ENCODE data around the gene MARK4.
A peak's percentile ranks its signal among the peaks of the same experiment; 100 is the strongest.

The MARK4 gene

DNA sequence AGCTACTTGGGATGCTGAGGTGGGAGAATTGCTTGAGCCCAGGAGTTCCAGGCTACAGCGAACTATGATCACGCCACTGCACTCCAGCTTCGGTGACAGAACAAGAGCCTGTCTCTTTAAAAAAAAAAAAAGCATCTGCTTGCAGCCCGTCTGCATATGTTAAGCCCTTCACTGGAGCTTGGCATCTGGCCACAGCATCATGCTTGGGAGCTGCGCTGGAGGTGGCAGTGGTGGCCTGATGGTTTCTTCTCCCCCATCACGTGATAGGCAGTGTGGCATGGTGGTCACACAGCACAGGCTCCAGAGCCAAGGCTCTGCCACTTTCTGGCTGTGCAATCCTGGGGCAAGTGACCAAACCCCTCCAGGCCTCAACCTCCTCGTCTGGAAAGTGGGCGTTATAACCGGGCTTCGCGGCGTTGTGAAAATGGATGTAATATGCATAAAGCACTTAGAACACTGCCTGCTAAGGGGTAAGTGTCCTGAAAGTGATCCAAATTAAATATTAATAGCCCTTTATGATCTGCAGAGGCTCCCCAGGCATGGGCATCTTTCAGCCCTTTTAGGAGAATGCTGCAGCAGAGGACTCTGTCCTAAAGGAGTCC is 24.4 kb downstream of the MARK4 start:
- no peak for DNase-seq

GRCh38 chr19:45276284-45276687 is 25.2 kb downstream of the MARK4 start:
- DNase-seq: no peak

GRCh38 chr19:45278087-45278486 is 27.0 kb downstream of the MARK4 start:
- DNase-seq: no peak

- DNase-seq: no peak
These were observed 28.6 kb downstream of the MARK4 start for GRCh38 chr19:45279587-45280192.

DNA sequence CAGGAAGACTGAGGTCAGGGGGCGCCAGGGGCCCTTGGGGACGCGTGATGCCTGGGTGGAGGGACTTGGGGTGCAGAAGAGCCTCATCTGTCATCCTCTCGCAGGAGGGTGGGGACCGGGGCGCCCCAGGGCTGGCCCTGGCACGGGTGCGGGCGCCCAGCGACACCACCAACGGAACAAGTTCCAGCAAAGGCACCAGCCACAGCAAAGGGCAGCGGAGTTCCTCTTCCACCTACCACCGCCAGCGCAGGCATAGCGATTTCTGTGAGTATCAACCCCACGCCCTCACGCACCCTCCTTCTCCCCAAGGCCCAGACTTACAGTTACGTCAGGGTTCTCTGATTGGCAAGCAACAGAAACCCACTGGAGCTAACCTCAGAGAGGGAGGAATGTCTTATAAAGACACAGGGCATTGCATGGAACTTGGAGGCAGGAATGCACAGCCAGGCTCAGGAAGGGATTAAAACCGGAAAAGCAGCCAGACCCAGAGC is 29.4 kb downstream of the MARK4 start:
- no peak for DNase-seq

DNA sequence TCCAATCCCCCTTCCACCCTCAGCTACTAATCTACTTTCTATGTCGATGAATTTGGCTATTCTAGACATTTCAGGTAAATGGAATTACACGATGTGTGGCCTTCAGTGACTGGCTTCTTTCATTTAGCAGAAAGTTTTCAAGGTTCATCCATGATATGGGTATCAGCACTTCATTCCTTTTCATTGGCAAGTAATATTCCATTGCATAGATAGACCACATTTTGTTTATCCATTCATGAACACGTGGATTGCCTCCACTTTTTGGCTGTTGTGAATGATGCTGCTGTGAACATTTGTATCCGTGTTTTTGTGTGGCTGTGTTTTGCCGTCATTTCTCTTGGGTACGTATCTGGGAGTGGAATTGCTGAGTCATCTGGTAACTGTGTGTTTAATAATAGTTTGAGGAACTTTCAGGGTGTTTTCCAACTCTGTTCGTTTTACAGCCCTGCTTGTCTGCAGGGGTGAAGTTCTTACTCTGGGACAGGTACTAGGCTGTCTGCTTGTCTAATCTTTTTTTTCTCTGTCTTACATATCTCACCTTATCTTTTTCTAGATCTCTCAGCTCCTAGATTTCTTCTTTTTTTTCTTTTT is 32.5 kb downstream of the MARK4 start:
- DNase-seq: no peak

- DNase-seq: no peak
These were observed 39.4 kb downstream of the MARK4 start for GRCh38 chr19:45290381-45290931.

DNA sequence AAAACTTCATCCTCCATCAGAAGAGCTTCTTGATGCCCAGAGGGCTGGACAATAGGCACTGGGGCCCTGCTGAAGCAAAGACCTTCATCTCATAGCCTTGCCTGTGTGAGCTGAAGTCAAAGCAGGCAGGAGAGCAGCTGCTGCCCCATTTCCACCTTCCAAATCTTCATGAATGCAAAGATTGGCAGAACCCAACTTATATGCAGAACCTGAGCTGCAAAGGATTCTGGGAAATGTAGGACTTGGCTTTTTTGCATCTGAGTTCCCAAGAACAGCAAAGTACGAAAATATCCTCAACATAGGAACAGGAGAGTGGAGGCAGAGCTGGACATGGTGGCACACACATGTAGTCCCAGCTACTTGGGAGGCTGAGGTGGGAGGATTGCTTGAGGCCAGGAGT is 40.8 kb downstream of the MARK4 start:
- no peak for DNase-seq

- DNase-seq: peak; percentile 60
These were observed 42.6 kb downstream of the MARK4 start for GRCh38 chr19:45293682-45294081.

DNA sequence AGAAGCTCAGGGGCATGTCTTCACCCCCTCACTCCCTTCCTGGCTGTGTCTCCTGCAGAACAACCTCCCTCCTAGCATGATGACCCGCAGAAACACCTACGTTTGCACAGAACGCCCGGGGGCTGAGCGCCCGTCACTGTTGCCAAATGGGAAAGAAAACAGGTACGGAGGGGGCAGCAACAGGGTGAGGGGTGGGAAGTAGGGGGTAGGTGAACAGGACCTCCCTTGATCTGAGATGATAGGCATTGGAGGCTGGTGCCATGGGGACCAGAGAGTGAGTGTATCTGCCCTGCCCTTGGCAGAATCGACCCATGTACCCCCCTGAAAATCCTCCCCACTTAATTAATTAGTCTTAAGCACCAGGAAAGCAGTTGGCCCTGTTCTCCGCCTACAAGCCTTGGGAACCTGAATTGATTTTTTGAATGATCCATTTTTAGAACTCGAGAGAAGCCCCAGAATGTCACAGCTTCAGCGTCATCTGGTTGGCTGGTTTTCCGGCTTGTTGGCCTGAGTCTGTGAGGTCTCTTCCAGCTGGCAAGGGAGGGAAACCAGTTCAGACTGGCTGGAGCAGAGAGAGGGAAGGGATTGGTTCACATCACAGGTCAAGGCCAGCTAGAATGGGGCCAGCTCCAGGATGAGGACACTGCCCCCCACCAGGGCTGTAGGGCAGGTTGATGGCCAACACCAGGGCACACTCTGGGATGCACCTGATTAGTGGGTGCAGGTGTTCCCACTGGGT is 43.4 kb downstream of the MARK4 start:
- no peak for DNase-seq

DNA sequence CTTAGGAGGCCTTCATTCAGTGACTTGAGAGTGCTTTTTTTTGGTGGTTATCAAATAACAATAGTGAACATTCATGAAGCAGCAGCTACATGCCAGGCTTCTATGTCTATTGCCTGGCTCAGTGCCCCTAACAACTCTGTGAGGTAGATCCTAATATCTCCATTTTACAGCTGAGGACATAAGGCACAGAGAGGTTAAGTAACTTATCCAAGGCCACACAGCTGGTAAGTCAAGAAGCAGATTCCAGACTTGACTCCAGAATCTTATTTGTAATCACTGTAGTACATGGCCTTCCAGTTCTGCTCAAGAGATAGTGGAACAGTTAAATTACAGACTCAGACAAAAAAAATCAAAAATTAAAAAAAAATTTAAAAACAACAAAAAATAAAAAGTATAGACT is 44.8 kb downstream of the MARK4 start:
- no peak for DNase-seq

DNA sequence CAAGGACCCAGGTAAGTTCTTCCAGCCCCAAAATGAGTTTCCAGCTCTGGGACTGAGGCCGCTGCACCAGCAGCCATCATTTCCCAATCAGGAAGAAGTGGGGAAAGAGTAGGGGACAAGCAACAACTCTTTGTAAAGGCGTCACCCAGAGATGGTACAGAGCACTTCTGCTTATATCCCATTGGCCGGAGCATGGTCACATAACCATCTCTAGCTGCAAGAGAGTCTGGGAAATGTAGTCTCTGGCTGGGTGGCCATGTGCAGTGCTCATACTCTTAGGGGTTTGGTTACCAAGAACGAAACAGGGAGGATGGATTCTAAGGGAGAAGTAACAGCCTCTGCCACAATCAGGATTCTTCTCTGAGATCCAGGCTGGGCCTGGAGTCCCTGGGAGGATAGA is 45.3 kb downstream of the MARK4 start:
- DNase-seq: no peak

DNA sequence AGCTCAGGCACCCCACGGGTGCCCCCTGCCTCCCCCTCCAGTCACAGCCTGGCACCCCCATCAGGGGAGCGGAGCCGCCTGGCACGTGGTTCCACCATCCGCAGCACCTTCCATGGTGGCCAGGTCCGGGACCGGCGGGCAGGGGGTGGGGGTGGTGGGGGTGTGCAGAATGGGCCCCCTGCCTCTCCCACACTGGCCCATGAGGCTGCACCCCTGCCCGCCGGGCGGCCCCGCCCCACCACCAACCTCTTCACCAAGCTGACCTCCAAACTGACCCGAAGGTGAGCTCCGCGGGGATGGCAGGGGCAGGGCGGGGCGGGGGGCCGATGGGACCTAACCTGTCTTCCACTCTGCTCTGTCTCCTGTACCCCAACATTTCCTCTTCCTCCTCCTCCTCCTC is 46.6 kb downstream of the MARK4 start:
- DNase-seq: no peak

GRCh38 chr19:45298264-45298663 is 47.2 kb downstream of the MARK4 start:
- DNase-seq: no peak

DNA sequence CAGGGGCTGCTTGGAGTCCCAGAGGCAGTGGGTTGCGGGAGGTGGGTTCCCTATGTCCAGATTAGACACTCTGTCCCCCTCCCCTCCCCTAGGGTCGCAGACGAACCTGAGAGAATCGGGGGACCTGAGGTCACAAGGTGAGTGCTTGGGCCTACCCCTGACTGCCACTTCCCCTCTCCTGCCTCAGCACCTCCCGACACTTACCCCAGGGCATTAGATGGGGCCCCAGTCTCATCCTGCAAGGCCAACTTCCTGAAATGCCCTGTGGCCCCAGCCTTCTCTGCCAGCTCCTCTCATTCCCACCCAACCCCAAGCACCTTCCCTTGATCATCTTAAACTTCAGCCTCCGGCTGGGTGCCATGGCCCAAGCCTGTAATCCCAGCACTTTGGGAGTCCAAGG is 48.6 kb downstream of the MARK4 start:
- no peak for DNase-seq

GRCh38 chr19:45302416-45302815 is 51.3 kb downstream of the MARK4 start:
- no peak for DNase-seq

- DNase-seq: no peak
These were observed 52.4 kb downstream of the MARK4 start for GRCh38 chr19:45303269-45304060.

GRCh38 chr19:45304141-45304926 is 53.3 kb downstream of the MARK4 start:
- DNase-seq: no peak

DNA sequence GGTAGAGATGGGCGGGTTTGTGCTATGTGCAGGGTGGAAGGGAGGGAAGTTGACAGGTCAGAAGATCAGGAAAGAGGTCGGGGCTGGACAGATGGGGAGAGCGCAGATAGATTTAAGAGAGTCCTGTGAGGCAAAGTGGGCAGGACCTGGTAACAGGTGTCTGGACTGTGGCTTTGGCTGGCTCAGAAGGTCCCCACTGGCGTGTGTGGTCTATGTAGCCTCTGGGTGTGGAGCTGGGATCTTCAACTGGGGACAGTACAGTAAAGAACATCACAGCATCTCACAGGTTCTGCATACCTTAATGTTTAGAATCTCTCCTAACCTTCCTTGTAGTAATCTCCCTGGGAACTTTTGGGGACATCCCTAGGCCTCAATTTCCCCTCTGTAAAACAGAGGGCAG is 53.9 kb downstream of the MARK4 start:
- no peak for DNase-seq

GRCh38 chr19:45305421-45305820 is 54.4 kb downstream of the MARK4 start:
- DNase-seq: no peak

GRCh38 chr19:45306040-45306439 is 55.0 kb downstream of the MARK4 start:
- DNase-seq: no peak

DNA sequence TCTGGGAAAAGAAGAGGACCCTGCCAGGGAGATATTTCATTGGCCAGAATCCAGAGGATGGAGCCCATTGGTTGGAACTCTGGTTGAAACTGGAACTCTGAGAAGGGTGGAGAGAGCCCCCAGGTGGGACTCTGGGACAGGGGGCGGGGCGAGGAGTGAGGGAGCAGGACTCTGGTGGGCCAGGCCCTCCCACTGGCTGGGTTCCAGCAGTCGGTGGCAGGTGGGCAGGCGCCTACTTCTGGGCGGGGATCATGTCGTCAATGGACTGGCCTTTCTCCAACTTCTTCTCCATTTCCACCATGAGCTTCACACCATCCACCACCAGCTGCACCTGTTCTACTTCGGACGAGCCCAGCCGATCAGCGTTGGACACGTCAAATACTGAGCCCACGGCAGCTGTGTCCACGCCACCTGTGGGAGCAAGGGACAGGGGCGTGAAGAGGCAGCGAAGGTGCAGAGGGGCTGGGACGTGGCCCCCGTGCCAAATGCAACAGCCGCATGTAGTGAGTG is 55.5 kb downstream of the MARK4 start:
- DNase-seq: no peak
